Testis (tissue), 2 donors: ENCODE results near the gene SCAPER.

Source experiments
- CTCF ChIP-seq, 3 experiments: fragments of 450-650 bp in 2 of 3; fragments of 200-600 bp in 1 of 3; sonication (generic) in 1 of 3; IDR thresholded peaks; one replicate each; pipeline ENCODE4 v1.5.1; 2016 to 2019; ENCODE audit warnings: antibody characterized with exemption in 3 of 3, mild to moderate bottlenecking in 2 of 3, moderate library complexity in 1 of 3
- POLR2A ChIP-seq: fragments of 450-650 bp; IDR thresholded peaks from one replicate; pipeline ENCODE4 v1.6.1; 2017; ENCODE audit warnings: antibody characterized with exemption, mild to moderate bottlenecking, moderate library complexity

- TF ChIP-seq CTCF (IDR thresholded peaks at IDR 0.05) (no peak), POLR2A (no peak)
These were observed 109.9 kb downstream of the SCAPER start for GRCh38 chr15:76795217-76795616.
